Caco-2 (cell line): ENCODE data around the gene GPATCH2L. TPM values are rescaled to one million over a fixed set of nuclear protein-coding genes. Genes with fewer than 3 reads are reported as not detected.

Source experiments
- BruUV-seq: library from RNA; stranded (reverse); fragments of 400-500 nt; replicated peaks from 2 replicates; lab custom pipeline; 2021; lab: Mats Ljungman, UMichigan
- CTCF ChIA-PET: fragments of 300-600 bp; sonication (Branson Sonifier 250); formaldehyde crosslinking; loops from one replicate; lab custom pipeline; 2022; ENCODE audit warnings: antibody characterized with exemption; lab: Charles Lee
- POLR2A ChIA-PET: fragments of 300-600 bp; sonication (Branson Sonifier 250); formaldehyde crosslinking; loops from one replicate; lab custom pipeline; 2022; ENCODE audit warnings: antibody characterized with exemption; lab: Charles Lee
- DNase-seq, 2 experiments: peaks; one replicate each; pipeline versions ENCODE4 v3.0.0 to v3.0.0-alpha.2; 2020 to 2022
- H3K27me3 ChIP-seq: replicated peaks from 2 replicates; pipeline ENCODE4 v1.6.0; 2011; ENCODE audit warnings: low read length; ENCODE audit not compliant: control insufficient read depth, insufficient read depth
- H3K36me3 ChIP-seq: 2 replicates; pipeline ENCODE4 v1.5.1; 2011; ENCODE audit warnings: low read length; ENCODE audit not compliant: control insufficient read depth, insufficient read depth
- H3K4me1 ChIP-seq: fragments of 250-450 bp; sonication (Bioruptor Pico); 2 replicates; pipeline ENCODE4 v1.5.1; 2020; ENCODE audit warnings: mild to moderate bottlenecking
- H3K4me3 ChIP-seq: 2 replicates; pipeline ENCODE4 v1.5.1; 2011; ENCODE audit warnings: low read depth, mild to moderate bottlenecking, control low read depth, low read length
- H3K9me3 ChIP-seq: fragments of 250-450 bp; sonication (Bioruptor Pico); 2 replicates; pipeline ENCODE4 v1.5.1; 2020; ENCODE audit warnings: mild to moderate bottlenecking, moderate library complexity
- H3K27ac Mint-ChIP-seq: one replicate; pipeline ENCODE4 v1.8.0; 2022; ENCODE audit warnings: mixed read lengths; ENCODE audit not compliant: unreplicated experiment
- H3K27me3 Mint-ChIP-seq: one replicate; pipeline ENCODE4 v1.8.0; 2022; ENCODE audit warnings: mixed read lengths; ENCODE audit not compliant: insufficient read depth, unreplicated experiment
- H3K36me3 Mint-ChIP-seq: one replicate; pipeline ENCODE4 v1.8.0; 2022; ENCODE audit warnings: mild to moderate bottlenecking, mixed read lengths; ENCODE audit not compliant: insufficient read depth, unreplicated experiment
- H3K4me1 Mint-ChIP-seq: one replicate; pipeline ENCODE4 v1.8.0; 2022; ENCODE audit warnings: low read depth, mixed read lengths; ENCODE audit not compliant: unreplicated experiment
- H3K4me3 Mint-ChIP-seq: one replicate; pipeline ENCODE4 v1.8.0; 2022; ENCODE audit warnings: mild to moderate bottlenecking, moderate library complexity, mixed read lengths; ENCODE audit not compliant: unreplicated experiment
- H3K9me3 Mint-ChIP-seq: one replicate; pipeline ENCODE4 v1.8.0; 2022; ENCODE audit warnings: mixed read lengths; ENCODE audit not compliant: unreplicated experiment
- CTCF ChIP-seq, 2 experiments: fragments of 200-600 bp in 1 of 2; IDR thresholded peaks; 1 replicate in 1 of 2; 2 replicates in 1 of 2; pipeline versions ENCODE4 v1.5.1 to v1.8.0; 2011 to 2022; ENCODE audit warnings: antibody characterized with exemption in 1 of 2, control low read depth in 1 of 2, inconsistent platforms in 1 of 2, low read depth in 1 of 2, low read length in 1 of 2, mild to moderate bottlenecking in 1 of 2, moderate library complexity in 1 of 2; ENCODE audit not compliant: insufficient read depth in 1 of 2, severe bottlenecking in 1 of 2, unreplicated experiment in 1 of 2
- intact Hi-C: fragments of 100-400 bp; cut with micrococcal nuclease; formaldehyde crosslinking; loops from one replicate; pipeline ENCODE4 v1.10.0; 2022; ENCODE audit not compliant: unreplicated experiment
- total RNA-seq: library from RNA; stranded (reverse); gene quantifications from 2 replicates; pipeline ENCODE4 v1.2.3, GENCODE V29; 2022

GPATCH2L gene
- total RNA-seq, 1 experiment from 2014 or later: 41.6 TPM

GRCh38 chr14:76227450-76228050, 75.8 kb downstream of the GPATCH2L start:
- Mint-ChIP-seq H3K27me3 (no peaks in the 10 kb centered on the region), H3K36me3 (no peaks in the 10 kb centered on the region), H3K4me1 (no peaks in the 10 kb centered on the region), H3K27ac (no peak overlapping the region), H3K4me3 (no peak overlapping the region), H3K9me3 (no peaks in the 10 kb centered on the region)
- no peak for DNase-seq
- ChIA-PET CTCF (no interaction called here), POLR2A (no interaction called here)
- Histone ChIP-seq H3K4me1 (no peaks in the 10 kb centered on the region), H3K27me3 (no peaks in the 10 kb centered on the region), H3K9me3 (peaks cover 7% of the 10 kb centered on the region; the same call in 1 of the 2 replicates), H3K36me3 (no peaks in the 10 kb centered on the region), H3K4me3 (no peak overlapping the region)
- intact Hi-C loops: no loop called here
- TF ChIP-seq CTCF (IDR thresholded peaks at IDR 0.05; ENCODE audit: insufficient read depth in 1 of 2, low read depth in 1 of 2, low read length in 1 of 2, severe bottlenecking in 1 of 2, unreplicated experiment in 1 of 2): no peak
- BruUV-seq: no TSS peak

- Histone ChIP-seq H3K9me3 (peaks cover 7% of the 10 kb centered on the region; the same call in 1 of the 2 replicates), H3K36me3 (no peaks in the 10 kb centered on the region), H3K4me3 (no peak overlapping the region), H3K27me3 (no peaks in the 10 kb centered on the region), H3K4me1 (no peaks in the 10 kb centered on the region)
- no peaks in the 10 kb centered on the region for H3K27me3 Mint-ChIP-seq
- no peak overlapping the region for H3K4me3 Mint-ChIP-seq
- no TSS peak for BruUV-seq
- H3K4me1 Mint-ChIP-seq: no peaks in the 10 kb centered on the region
- no peak overlapping the region for H3K27ac Mint-ChIP-seq
- ChIA-PET CTCF (no interaction called here), POLR2A (no interaction called here)
- no peak for DNase-seq
- intact Hi-C loops: no loop called here
- H3K36me3 Mint-ChIP-seq: no peaks in the 10 kb centered on the region
- H3K9me3 Mint-ChIP-seq: no peaks in the 10 kb centered on the region
- no peak for TF ChIP-seq CTCF (IDR thresholded peaks at IDR 0.05; ENCODE audit: insufficient read depth in 1 of 2, low read depth in 1 of 2, low read length in 1 of 2, severe bottlenecking in 1 of 2, unreplicated experiment in 1 of 2)
Measured at GRCh38 chr14:76228138-76228537, 76.4 kb downstream of the GPATCH2L start.

- CTCF ChIA-PET: interaction anchor here (0.8 kb wide), 1 partner anchor 177 kb away, joined by 3 read pairs; no protein-coding TSS in a partner anchor
- intact Hi-C loops: no loop called here
- Histone ChIP-seq H3K4me1 (no peaks in the 10 kb centered on the region), H3K27me3 (no peaks in the 10 kb centered on the region), H3K4me3 (no peak overlapping the region), H3K9me3 (no peaks in the 10 kb centered on the region; the same call in 1 of the 2 replicates), H3K36me3 (no peaks in the 10 kb centered on the region)
- Mint-ChIP-seq H3K36me3 (no peaks in the 10 kb centered on the region), H3K9me3 (no peaks in the 10 kb centered on the region), H3K27ac (no peak overlapping the region), H3K27me3 (no peaks in the 10 kb centered on the region), H3K4me3 (no peak overlapping the region), H3K4me1 (no peaks in the 10 kb centered on the region)
- POLR2A ChIA-PET: no interaction called here
- no TSS peak for BruUV-seq
- DNase-seq: no peak
- TF ChIP-seq CTCF (IDR thresholded peaks at IDR 0.05; ENCODE audit: insufficient read depth in 1 of 2, low read depth in 1 of 2, low read length in 1 of 2, severe bottlenecking in 1 of 2, unreplicated experiment in 1 of 2): no peak
Measured at GRCh38 chr14:76232800-76233199, 81.1 kb downstream of the GPATCH2L start.
